MM.1S (cell line): Measurements from ENCODE around the gene CMTM2.

ENCODE experiments used
- CTCF ChIP-seq: fragments of 300-600 bp; sonication (generic); IDR thresholded peaks from 2 replicates; pipeline ENCODE4 v1.5.1; 2016; ENCODE audit warnings: antibody characterized with exemption, low read length, mixed read lengths
- EZH2 ChIP-seq: fragments of 300-600 bp; sonication (generic); optimal IDR thresholded peaks from 2 replicates; pipeline ENCODE3; 2017; ENCODE audit warnings: low read depth, mild to moderate bottlenecking, antibody characterized with exemption, low read length, mixed read lengths

DNA sequence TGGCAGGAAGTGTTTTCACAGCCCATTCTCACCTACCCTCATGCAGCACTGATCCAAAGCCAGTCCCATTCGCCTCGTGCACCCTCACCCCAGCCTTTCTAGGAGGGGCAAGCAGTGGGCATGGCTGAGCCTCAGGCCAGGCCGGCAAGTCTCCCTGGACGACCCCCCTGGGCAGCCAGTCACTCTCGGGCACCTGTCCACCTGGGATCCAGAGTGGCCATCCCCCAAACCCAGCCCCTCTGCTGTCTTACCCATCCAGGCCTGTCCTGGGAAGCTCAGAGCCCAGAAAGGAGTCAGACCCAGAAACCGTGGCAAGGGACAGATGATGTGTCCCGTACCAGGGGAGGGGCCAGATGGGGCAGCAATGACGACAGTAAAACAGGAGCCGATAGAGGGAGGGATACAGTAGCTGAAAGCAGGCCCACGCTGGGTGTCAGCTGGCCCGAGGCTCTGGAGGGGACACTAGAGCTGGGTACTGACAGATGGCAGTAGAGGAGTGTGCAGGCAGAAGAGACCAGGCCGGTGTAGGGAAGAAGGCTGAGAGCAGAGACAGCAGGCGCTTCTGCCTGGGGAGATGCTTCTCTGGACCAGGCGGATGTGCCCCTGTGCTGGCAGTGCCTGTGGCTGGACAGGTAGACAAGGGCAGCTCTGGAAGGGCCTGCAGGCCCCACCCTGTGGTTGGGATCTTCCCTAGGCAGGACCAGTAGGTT, 31.0 kb downstream of the CMTM2 start:
- no peak for TF ChIP-seq CTCF
- TF ChIP-seq EZH2: no peak
